IPS-15b (cell line): ENCODE data around the gene CDIPT.

Source experiments
- H3K27me3 ChIP-seq: one replicate; pipeline ENCODE4 v1.6.1; 2013; ENCODE audit warnings: low read length; ENCODE audit not compliant: control insufficient read depth, insufficient read depth
- H3K36me3 ChIP-seq: one replicate; pipeline ENCODE4 v1.6.1; 2013; ENCODE audit warnings: low read length; ENCODE audit not compliant: control insufficient read depth, insufficient read depth
- H3K4me1 ChIP-seq: one replicate; pipeline ENCODE4 v1.6.1; 2013; ENCODE audit warnings: mild to moderate bottlenecking, low read length; ENCODE audit not compliant: control insufficient read depth, insufficient read depth
- H3K4me3 ChIP-seq: one replicate; pipeline ENCODE4 v1.5.1; 2013; ENCODE audit warnings: low read depth, low read length
- H3K9ac ChIP-seq: one replicate; pipeline ENCODE4 v1.6.1; 2013; ENCODE audit warnings: low read depth, mild to moderate bottlenecking, low read length
- H3K9me3 ChIP-seq: one replicate; pipeline ENCODE4 v1.6.1; 2013; ENCODE audit warnings: mild to moderate bottlenecking, low read length; ENCODE audit not compliant: control insufficient read depth, insufficient read depth

Gene CDIPT

GRCh38 chr16:29820730-29821642 is 42.0 kb downstream of the CDIPT start:
- no peak overlapping the region for H3K4me3 ChIP-seq
- H3K36me3 ChIP-seq = peaks cover 26% of the 10 kb centered on the region
- no peak overlapping the region for H3K9ac ChIP-seq
- H3K4me1 ChIP-seq = peaks cover 4% of the 10 kb centered on the region
- no peaks in the 10 kb centered on the region for H3K9me3 ChIP-seq
- no peaks in the 10 kb centered on the region for H3K27me3 ChIP-seq

- H3K4me3 ChIP-seq = no peak within 1 kb of the TSS
- no peaks in the 10 kb centered on the region for H3K9me3 ChIP-seq
- H3K27me3 ChIP-seq = no peaks in the 10 kb centered on the region
- H3K36me3 ChIP-seq = peaks cover 26% of the 10 kb centered on the region
- H3K9ac ChIP-seq = no peak within 1 kb of the TSS
- H3K4me1 ChIP-seq = peaks cover 3% of the 10 kb centered on the region
Observed at GRCh38 chr16:29820271-29820701, 42.7 kb downstream of the CDIPT start, which contains the start of gene MVP. Gene MVP (plus strand): TSS chr16:29820462. CDS start chr16:29830550, 10,088 bp downstream.

- Histone ChIP-seq H3K9me3 (no peaks in the 10 kb centered on the region), H3K27me3 (no peaks in the 10 kb centered on the region), H3K36me3 (peaks cover 26% of the 10 kb centered on the region), H3K4me3 (no peak overlapping the region), H3K4me1 (peaks cover 4% of the 10 kb centered on the region), H3K9ac (no peak overlapping the region)
Observed at GRCh38 chr16:29819506-29819905, 43.5 kb downstream of the CDIPT start.

GRCh38 chr16:29818082-29818481 is 44.9 kb downstream of the CDIPT start:
- Histone ChIP-seq H3K4me3 (no peak overlapping the region), H3K27me3 (no peaks in the 10 kb centered on the region), H3K36me3 (peaks cover 26% of the 10 kb centered on the region), H3K9me3 (no peaks in the 10 kb centered on the region), H3K4me1 (peaks cover 6% of the 10 kb centered on the region), H3K9ac (no peak overlapping the region)

- H3K4me3 ChIP-seq = peak overlapping the region; percentile 90
- no peaks in the 10 kb centered on the region for H3K27me3 ChIP-seq
- peaks cover 6% of the 10 kb centered on the region for H3K4me1 ChIP-seq
- H3K9me3 ChIP-seq = no peaks in the 10 kb centered on the region
- H3K36me3 ChIP-seq = peaks cover 26% of the 10 kb centered on the region
- peak overlapping the region; percentile 94 for H3K9ac ChIP-seq
Observed at GRCh38 chr16:29816694-29817441, 46.2 kb downstream of the CDIPT start.

- Histone ChIP-seq H3K36me3 (peaks cover 26% of the 10 kb centered on the region), H3K9me3 (no peaks in the 10 kb centered on the region), H3K9ac (peak within 1 kb of the TSS; percentile 94), H3K27me3 (no peaks in the 10 kb centered on the region), H3K4me1 (peaks cover 6% of the 10 kb centered on the region), H3K4me3 (peak within 1 kb of the TSS; percentile 90)
Observed at GRCh38 chr16:29815793-29816693, 47.0 kb downstream of the CDIPT start, which contains the start of gene PAGR1. Gene PAGR1 (plus strand): TSS chr16:29816152. CDS start chr16:29816526, 374 bp downstream.

- no peaks in the 10 kb centered on the region for H3K9me3 ChIP-seq
- peak overlapping the region; percentile 47 for H3K9ac ChIP-seq
- H3K4me3 ChIP-seq = peak overlapping the region; percentile 90
- peaks cover 8% of the 10 kb centered on the region for H3K4me1 ChIP-seq
- H3K36me3 ChIP-seq = peaks cover 21% of the 10 kb centered on the region
- H3K27me3 ChIP-seq = no peaks in the 10 kb centered on the region
Observed at GRCh38 chr16:29815032-29815721, 47.8 kb downstream of the CDIPT start.

- H3K9ac ChIP-seq = peak overlapping the region; percentile 47
- no peaks in the 10 kb centered on the region for H3K9me3 ChIP-seq
- peaks cover 8% of the 10 kb centered on the region for H3K4me1 ChIP-seq
- peak overlapping the region; percentile 90 for H3K4me3 ChIP-seq
- H3K36me3 ChIP-seq = peaks cover 19% of the 10 kb centered on the region
- H3K27me3 ChIP-seq = no peaks in the 10 kb centered on the region
Observed at GRCh38 chr16:29814592-29814991, 48.4 kb downstream of the CDIPT start.

GRCh38 chr16:29813644-29814562 is 49.1 kb downstream of the CDIPT start:
- Histone ChIP-seq H3K4me1 (peaks cover 10% of the 10 kb centered on the region), H3K36me3 (peaks cover 18% of the 10 kb centered on the region), H3K4me3 (peak overlapping the region; percentile 90), H3K27me3 (no peaks in the 10 kb centered on the region), H3K9ac (no peak overlapping the region), H3K9me3 (no peaks in the 10 kb centered on the region)
